A549 (cell line): Measurements from ENCODE around the gene MDGA2.

Experiments
- BHLHE40 ChIP-seq: IDR thresholded peaks from 2 replicates; pipeline ENCODE4 v1.6.1; 2012; ENCODE audit warnings: low read depth, low read length, inconsistent platforms
- CHD2 ChIP-seq: fragments of 150-350 bp; IDR thresholded peaks from 2 replicates; pipeline ENCODE4 v1.6.1; 2014; ENCODE audit warnings: low read length; ENCODE audit not compliant: partially characterized antibody
- ELK1 ChIP-seq: fragments of 150-350 bp; IDR thresholded peaks from 2 replicates; pipeline ENCODE4 v1.6.1; 2014; ENCODE audit warnings: low read depth, mild to moderate bottlenecking, low read length
- ESRRA ChIP-seq: fragments of 150-350 bp; IDR thresholded peaks from 2 replicates; pipeline ENCODE4 v1.6.1; 2014; ENCODE audit warnings: mild to moderate bottlenecking, low read length, borderline replicate concordance
- JUN ChIP-seq, 2 experiments: fragments of >200 bp; sonication (Bioruptor Twin); formaldehyde crosslinking; IDR thresholded peaks; 2 replicates in 1 of 2; 3 replicates in 1 of 2; pipeline ENCODE4 v1.6.1; 2016 to 2017
- JUNB ChIP-seq: fragments of >200 bp; sonication (Bioruptor Twin); formaldehyde crosslinking; IDR thresholded peaks from 2 replicates; pipeline ENCODE4 v1.6.1; 2016
- MAZ ChIP-seq: fragments of 150-350 bp; IDR thresholded peaks from 2 replicates; pipeline ENCODE4 v1.6.1; 2014; ENCODE audit warnings: antibody characterized with exemption, low read depth, low read length, borderline replicate concordance
- POLR2A ChIP-seq: IDR thresholded peaks from 2 replicates; pipeline ENCODE4 v1.6.1; 2012; ENCODE audit warnings: mild to moderate bottlenecking, low read length
- SMC3 ChIP-seq: fragments of >200 bp; sonication (Bioruptor Twin); formaldehyde crosslinking; IDR thresholded peaks from 3 replicates; pipeline ENCODE4 v1.6.1; 2018; ENCODE audit warnings: inconsistent platforms
- TF ChIP-seq, protein P1 (sequence below): fragments of >200 bp; sonication (Bioruptor Twin); formaldehyde crosslinking; IDR thresholded peaks from 3 replicates; pipeline ENCODE4 v1.5.1; 2016
- TF ChIP-seq, protein P2 (sequence below): fragments of 200-600 bp; sonication (generic); IDR thresholded peaks from 2 replicates; pipeline ENCODE4 v1.6.1; 2016; ENCODE audit warnings: antibody characterized with exemption, mild to moderate bottlenecking, moderate library complexity

DNA sequence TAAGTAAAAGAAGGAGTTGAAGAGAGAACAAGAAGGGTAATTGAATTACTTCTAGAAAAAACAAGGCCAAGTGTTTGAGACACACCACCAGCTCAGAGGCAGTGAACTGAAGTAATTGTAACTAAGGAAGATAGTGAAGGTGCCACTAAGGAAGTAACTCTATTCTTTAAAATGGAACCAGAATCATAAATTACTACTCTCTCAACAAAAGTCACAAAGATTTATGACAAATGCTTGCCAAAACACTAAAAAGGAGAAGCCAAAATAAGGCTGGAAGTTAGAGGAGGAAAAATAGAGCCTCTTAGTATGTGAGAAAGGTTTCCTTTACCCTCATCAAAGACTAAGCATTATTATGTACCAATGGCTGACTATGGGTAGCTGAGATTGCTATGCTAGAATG is 208.5 kb downstream of the MDGA2 start:
- TF ChIP-seq SMC3 (no peak), ELK1 (no peak), MAZ (no peak), ESRRA (no peak), BHLHE40 (no peak), JUNB (no peak), POLR2A (no peak), JUN (IDR thresholded peaks at IDR 0.05) (no peak), CHD2 (no peak)
- TF ChIP-seq, protein P1, sequence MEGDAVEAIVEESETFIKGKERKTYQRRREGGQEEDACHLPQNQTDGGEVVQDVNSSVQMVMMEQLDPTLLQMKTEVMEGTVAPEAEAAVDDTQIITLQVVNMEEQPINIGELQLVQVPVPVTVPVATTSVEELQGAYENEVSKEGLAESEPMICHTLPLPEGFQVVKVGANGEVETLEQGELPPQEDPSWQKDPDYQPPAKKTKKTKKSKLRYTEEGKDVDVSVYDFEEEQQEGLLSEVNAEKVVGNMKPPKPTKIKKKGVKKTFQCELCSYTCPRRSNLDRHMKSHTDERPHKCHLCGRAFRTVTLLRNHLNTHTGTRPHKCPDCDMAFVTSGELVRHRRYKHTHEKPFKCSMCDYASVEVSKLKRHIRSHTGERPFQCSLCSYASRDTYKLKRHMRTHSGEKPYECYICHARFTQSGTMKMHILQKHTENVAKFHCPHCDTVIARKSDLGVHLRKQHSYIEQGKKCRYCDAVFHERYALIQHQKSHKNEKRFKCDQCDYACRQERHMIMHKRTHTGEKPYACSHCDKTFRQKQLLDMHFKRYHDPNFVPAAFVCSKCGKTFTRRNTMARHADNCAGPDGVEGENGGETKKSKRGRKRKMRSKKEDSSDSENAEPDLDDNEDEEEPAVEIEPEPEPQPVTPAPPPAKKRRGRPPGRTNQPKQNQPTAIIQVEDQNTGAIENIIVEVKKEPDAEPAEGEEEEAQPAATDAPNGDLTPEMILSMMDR, result no peak
- TF ChIP-seq, protein P2, sequence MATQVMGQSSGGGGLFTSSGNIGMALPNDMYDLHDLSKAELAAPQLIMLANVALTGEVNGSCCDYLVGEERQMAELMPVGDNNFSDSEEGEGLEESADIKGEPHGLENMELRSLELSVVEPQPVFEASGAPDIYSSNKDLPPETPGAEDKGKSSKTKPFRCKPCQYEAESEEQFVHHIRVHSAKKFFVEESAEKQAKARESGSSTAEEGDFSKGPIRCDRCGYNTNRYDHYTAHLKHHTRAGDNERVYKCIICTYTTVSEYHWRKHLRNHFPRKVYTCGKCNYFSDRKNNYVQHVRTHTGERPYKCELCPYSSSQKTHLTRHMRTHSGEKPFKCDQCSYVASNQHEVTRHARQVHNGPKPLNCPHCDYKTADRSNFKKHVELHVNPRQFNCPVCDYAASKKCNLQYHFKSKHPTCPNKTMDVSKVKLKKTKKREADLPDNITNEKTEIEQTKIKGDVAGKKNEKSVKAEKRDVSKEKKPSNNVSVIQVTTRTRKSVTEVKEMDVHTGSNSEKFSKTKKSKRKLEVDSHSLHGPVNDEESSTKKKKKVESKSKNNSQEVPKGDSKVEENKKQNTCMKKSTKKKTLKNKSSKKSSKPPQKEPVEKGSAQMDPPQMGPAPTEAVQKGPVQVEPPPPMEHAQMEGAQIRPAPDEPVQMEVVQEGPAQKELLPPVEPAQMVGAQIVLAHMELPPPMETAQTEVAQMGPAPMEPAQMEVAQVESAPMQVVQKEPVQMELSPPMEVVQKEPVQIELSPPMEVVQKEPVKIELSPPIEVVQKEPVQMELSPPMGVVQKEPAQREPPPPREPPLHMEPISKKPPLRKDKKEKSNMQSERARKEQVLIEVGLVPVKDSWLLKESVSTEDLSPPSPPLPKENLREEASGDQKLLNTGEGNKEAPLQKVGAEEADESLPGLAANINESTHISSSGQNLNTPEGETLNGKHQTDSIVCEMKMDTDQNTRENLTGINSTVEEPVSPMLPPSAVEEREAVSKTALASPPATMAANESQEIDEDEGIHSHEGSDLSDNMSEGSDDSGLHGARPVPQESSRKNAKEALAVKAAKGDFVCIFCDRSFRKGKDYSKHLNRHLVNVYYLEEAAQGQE, result no peak
